HG03439 (cell line): Measurements from ENCODE around the gene PF4V1.

Experiments
- ATAC-seq: cut with Tn5 transposase; IDR thresholded peaks from one replicate; pipeline ENCODE4 v1.9.1; 2021; ENCODE audit warnings: mild to moderate bottlenecking, moderate library complexity; ENCODE audit not compliant: unreplicated experiment

PF4V1 gene

GRCh38 chr4:73844806-73845205 is 8.3 kb upstream of the PF4V1 start:
- ATAC-seq: no peak

DNA sequence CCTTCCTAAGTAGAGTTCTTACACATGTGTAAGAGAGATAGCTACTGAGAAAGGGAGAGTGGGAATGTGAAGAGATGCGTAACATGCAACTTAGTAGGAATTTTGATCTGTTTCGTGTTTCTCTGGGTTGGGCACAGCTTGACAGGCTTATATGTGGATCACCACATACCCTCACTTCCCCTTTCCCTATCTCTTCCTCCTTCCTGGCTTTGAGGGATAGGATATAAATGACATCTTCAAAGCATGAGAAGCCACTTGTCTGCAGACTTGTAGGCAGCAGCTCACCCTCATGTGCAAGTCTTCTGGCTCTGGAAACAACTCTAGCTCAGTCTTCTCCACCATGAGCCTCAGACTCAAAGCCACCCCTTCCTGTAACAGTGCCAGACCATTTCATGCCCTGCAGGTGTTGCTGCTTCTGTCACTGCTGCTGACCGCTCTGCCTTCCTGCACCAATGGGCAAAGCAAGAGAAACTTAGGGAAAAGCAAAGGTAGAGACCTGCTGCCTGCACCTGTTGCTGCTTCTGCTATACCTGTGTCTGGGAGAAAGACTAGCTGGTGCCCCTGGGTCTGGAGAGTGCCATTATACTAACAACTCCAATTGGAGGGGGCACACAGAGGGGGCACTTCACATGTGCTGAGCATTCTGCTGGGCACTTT is 5.4 kb upstream of the PF4V1 start:
- no peak for ATAC-seq

DNA sequence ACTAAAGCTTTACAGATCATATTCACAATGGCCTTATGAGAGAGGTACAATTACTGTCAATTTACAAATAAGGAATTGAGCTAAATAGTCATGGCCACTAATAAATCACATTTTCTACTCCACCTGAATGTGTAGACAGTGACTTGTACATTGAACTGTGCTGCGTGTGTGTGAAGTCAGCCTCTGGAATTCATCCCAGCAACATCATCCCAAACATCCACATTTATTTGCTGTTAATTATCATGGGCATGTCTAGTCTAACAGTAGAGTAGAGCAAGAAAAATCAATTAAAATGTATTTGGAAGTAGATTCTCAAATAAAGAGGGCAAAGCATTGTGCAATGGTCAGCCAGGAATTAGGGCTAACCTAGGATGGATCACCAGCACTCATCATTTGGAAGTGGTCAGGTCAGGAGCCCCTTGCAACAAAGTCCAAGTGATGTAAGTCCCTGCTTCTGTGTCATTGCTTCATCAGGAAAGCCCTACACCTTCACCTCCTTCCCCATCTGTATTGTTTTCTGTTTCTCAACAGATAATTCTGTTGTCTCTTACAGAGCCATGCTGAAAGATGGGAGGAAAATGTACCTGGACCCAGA is 4.8 kb upstream of the PF4V1 start:
- ATAC-seq: no peak

DNA sequence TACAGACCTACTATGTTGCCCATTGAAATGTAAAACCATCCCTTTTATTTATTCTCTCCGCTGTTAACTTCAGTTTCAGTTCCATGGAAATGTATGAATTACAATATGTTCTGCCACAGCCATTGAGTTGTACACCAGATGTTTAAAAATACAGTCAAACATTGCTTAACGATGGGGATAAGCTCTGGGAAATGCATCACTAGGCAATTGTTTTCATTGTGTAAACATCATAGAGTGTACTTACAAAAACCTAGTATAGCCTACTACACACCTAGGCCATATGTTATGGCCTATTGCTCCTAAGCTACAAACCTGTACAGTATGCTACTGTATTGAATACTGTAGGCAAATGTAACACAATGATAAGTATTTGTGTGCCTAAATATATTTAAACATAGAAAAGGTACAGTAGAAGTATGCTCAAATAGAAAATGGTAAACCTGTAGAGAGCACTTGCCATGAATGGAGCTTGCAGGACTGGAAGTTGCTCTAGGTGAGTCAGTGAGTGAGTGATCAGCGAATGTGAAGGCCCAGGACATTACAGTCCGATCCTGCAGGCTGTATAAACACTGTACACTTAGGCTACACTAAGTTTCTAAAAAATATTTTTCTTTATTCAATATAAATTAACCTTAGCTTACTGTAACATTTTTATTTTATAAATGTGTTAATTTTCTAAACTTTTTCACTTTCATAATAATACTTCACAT is 2.7 kb upstream of the PF4V1 start:
- ATAC-seq: no peak

DNA sequence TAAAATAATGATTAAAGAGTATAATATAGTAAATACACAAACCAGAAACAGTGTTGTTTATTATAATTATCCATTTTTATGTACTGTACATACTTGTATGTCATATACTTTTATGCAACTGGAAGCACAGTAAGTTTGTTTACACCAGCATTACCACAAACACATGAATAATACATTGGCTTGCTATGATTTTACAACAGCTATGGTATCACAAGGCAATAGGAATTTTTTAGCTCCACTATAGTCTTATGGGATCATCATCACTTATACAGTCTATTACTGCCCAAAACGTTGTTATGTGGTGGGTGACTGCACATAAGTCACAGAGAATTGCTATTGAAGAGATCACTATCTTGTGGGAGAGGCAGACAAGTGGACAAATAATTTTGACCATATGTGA is 1.8 kb upstream of the PF4V1 start:
- no peak for ATAC-seq

- ATAC-seq: no peak
These were observed 325 bp upstream of the PF4V1 start for GRCh38 chr4:73852771-73853170.

- ATAC-seq: no peak
These were observed 800 bp downstream of the PF4V1 start for GRCh38 chr4:73853718-73854473.

DNA sequence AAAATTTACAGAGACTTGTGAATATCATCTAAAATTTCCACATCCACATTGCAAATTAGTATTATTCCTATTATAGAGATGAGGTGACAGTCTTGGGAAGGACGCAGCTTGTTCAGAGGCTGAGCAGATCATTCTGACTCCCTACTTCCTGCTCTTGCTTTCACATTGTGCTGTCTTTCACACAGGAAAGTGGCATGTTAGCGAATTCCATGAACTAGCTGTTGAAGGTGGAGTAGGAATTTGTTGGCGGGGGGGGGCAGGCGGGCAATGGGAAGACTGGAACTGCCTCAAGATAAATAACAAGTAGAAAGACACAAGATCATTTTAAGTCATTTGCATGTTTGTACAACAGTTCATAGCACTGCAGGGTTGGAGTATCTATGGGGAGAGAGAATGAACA is 2.3 kb downstream of the PF4V1 start:
- no peak for ATAC-seq

DNA sequence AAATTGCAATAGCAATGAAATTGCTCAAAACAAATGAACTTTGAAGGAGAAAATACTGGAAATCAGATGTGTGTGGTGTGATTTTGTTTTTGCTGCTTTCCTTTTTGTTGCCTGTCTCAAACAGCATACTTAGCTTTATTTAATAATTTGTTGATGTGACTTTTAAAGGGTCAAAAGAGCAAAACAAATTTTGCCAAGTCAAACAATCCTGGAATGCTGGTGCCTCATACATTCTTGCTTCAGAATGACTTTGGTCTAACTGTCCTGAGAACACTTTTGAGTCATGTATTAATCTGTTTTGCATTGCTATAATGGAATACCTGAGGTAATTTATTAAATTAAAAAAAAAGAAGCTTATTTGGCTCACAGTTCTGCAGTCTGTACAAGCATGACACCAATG is 3.4 kb downstream of the PF4V1 start:
- ATAC-seq: no peak

DNA sequence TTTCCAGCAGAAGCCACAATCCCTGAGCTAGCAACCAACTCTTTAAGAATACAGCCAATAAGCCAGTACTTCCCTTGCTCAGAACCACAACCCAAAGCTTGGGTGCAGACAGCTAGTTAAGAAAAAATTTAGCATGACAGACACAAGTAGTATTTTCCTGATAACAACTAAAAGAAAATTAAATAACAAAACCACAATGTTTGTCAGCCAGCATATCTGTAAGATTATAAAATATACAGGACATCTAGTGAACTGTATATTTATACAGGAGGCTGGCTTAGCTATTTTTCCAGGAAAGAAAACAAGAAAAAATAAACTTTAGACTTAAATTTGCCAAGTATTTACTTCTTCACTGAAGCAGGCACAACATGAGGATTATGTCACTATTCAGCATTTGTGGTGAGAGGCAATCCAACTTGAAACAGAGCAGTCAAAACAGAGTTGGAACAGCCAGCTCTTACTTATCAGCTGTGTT is 6.6 kb downstream of the PF4V1 start:
- ATAC-seq: no peak

- ATAC-seq: no peak
These were observed 7.1 kb downstream of the PF4V1 start for GRCh38 chr4:73860181-73860580.

DNA sequence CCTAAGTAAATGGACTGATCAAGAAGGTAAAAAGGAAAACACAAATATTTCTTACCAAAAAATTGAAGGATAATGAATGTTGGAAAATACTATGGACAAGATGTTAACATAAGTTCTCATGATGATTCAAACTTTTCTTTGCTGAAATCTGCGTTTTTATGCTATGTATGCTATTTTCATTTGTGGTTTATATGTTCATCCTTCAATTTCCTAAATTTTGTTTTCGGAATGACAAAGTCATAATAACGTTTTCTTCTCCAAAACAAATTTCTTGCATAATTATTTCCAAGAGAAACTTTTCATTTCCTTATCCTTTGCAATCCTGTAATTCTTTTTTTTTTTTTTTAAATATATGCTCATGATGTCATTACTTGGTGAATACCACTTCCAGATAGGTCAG is 7.8 kb downstream of the PF4V1 start:
- ATAC-seq: no peak

GRCh38 chr4:73862322-73862721 is 9.2 kb downstream of the PF4V1 start:
- no peak for ATAC-seq

DNA sequence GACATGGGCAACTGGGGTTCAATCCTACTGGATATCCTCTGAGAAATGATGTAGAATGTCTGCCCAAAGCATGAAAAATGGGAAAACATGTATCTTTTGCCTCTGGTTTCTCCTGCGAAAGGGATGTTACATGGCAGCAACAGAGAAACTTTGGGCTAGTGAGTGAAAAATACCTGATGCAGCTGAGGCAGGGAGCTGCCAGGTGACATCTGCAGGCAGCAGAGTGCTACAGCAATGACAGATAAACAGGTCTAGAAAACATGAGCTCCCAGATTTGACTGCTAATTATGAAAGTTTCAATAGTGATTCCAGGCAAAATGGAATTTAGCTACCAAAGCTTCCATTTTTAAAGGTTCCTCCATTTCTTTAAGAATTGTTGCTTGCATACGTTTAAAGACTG is 11.3 kb downstream of the PF4V1 start:
- no peak for ATAC-seq

DNA sequence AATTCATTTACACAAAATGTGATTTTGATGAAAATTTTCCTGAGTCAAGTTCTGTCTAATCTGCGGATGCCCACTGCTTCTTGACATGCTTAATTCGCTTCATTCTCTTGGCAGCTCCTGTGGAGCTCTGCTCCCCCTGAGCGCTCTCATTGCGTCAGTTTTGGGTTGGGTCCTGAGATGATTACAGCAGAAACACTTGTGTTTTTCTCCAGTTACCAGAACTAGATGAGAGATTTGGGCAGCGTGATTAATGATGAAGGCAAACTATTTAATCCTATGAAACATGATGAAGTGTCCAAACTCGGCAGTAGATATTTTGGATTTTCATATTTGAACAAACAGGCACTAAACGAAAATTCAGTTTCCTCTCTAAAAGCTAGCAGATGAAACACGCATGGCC is 11.9 kb downstream of the PF4V1 start:
- no peak for ATAC-seq

GRCh38 chr4:73865431-73866096 is 12.5 kb downstream of the PF4V1 start:
- no peak for ATAC-seq

- no peak for ATAC-seq
These were observed 13.2 kb downstream of the PF4V1 start for GRCh38 chr4:73866246-73866645.

DNA sequence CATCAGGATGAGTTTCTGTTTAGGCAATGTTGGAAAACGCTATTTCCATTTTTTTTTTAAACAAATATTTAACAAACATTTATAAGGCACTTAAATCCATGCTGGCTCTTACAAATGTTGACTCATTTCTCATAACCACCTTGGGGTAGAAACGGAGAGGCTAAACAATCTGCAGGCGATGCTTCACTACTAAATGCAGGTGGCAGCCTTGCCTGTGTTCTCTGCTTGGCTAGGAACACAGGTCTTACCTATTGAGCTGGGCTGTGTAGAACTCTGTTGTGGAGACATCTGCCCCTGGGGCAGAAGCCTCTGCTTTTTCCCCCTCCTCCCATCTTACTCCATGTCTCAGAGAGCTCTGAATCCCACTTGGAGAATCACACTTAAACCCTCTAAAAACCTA is 14.7 kb downstream of the PF4V1 start:
- no peak for ATAC-seq

DNA sequence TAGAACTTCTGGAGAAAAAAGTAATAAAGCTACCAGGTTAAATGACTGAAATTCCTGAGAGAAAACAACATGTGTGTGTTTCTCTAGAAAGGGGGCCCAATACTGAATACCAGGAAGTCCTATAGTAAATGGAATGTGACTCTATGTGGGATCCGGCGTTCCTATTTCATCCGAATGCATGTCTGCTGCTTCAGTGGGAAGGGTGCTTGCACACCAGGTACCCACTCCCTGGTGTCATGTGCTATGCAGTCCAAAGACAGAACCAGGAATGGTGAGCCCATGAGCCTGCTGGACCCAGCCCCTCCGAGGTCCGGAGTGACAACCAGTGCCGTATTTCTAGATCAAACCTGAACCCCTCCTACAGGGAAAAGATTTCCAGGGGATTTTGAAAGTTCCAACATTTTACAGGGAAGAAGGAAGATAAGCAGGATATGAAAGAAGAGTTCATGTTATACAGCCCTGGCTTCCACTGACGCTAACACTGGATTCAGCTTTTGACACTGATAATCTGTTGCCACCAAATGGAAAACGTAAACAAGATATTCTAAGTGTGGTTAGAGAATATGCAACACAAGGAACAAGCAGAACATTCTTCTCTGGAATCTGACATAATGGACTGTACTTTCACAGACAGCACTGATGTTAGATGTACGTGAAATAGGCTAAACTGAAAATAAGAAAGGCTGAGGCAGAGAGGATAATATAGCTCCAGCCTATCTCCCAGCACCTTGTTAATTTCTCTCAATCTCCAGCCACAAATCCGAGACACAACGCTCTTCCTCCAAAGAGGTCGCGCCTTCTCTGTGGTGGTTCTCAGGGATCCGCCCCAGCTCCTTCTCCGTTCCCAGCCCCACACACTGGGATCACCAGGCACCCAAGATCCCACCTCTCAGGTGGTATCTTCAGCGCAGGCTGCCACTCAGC is 15.4 kb downstream of the PF4V1 start:
- ATAC-seq: no peak
